Colonic mucosa (tissue), 4 donors: ENCODE measurements around the gene ARHGAP10. TPM values are rescaled to one million over a fixed set of nuclear protein-coding genes. Genes with fewer than 3 reads are reported as not detected.
A peak's percentile ranks its signal among the peaks of the same experiment; 100 is the strongest.

Experiments
- DNase-seq: peaks from one replicate; pipeline ENCODE4 v3.0.0-alpha.2; 2020
- H3K27ac ChIP-seq: fragments of 200-600 bp; one replicate; pipeline ENCODE4 v1.8.0; 2021
- H3K27me3 ChIP-seq: fragments of 200-600 bp; one replicate; pipeline ENCODE4 v1.8.0; 2021
- H3K36me3 ChIP-seq: fragments of 200-600 bp; one replicate; pipeline ENCODE4 v1.8.0; 2021
- H3K4me1 ChIP-seq: fragments of 200-600 bp; one replicate; pipeline ENCODE4 v1.8.0; 2021; ENCODE audit warnings: mild to moderate bottlenecking
- H3K4me3 ChIP-seq: fragments of 200-600 bp; one replicate; pipeline ENCODE4 v1.8.0; 2021
- H3K9ac ChIP-seq, 2 donors: one replicate each; pipeline ENCODE4 v1.7.0; 2013; ENCODE audit warnings: control low read depth in 2 of 2, low read depth in 2 of 2, low read length in 2 of 2
- H3K9me3 ChIP-seq: fragments of 200-600 bp; one replicate; pipeline ENCODE4 v1.8.0; 2021
- CTCF ChIP-seq: fragments of 200-600 bp; IDR thresholded peaks from one replicate; pipeline ENCODE4 v1.8.0; 2022; ENCODE audit warnings: antibody characterized with exemption, mild to moderate bottlenecking
- intact Hi-C: fragments of 100-400 bp; cut with DNase I; formaldehyde crosslinking; loops from one replicate; pipeline ENCODE4 v1.14.1; 2022
- total RNA-seq, 2 donors: library from RNA; stranded (reverse); fragmentation: NEBNext Ultra II Directional in 1 of 2; extraction: Animal tissue kit (Norgen Biotek cat#: 25700) in 1 of 2; gene quantifications; one replicate each; pipeline ENCODE4 v1.2.1, GENCODE V29; 2021
- donor health status: healthy.
- donor health status: DM: no; HTN: no; CAD: no.
- donor health status: DM: no; HTN: no; CAD: no.

ARHGAP10 gene
- total RNA-seq, result 1 to 10 TPM; 4.4 to 7.1 TPM

GRCh38 chr4:147731580-147732517 lies at the start of gene ARHGAP10:
TSS of gene ARHGAP10 (plus strand) at chr4:147732088. CDS start at chr4:147732302, 214 bp downstream.
- peak within 1 kb of the TSS; percentile 60 to 85 for H3K9ac ChIP-seq
- no peak for TF ChIP-seq CTCF
- H3K9me3 ChIP-seq, result no peaks in the 10 kb centered on the region
- peak within 1 kb of the TSS; percentile 73 for H3K4me3 ChIP-seq
- no peaks in the 10 kb centered on the region for H3K27me3 ChIP-seq
- peaks cover 6% of the 10 kb centered on the region for H3K4me1 ChIP-seq
- DNase-seq, result peak; percentile 65
- intact Hi-C loops, result no loop called here
- peak within 1 kb of the TSS; percentile 75 for H3K27ac ChIP-seq
- no peaks in the 10 kb centered on the region for H3K36me3 ChIP-seq

GRCh38 chr4:147682755-147683154 lies 49.1 kb upstream of the ARHGAP10 start:
- Histone ChIP-seq H3K9me3 (no peaks in the 10 kb centered on the region), H3K9ac (peak overlapping the region in 1 of 2 donors; percentile 4), H3K4me3 (peak overlapping the region; percentile 71), H3K27me3 (no peaks in the 10 kb centered on the region), H3K27ac (no peak overlapping the region), H3K4me1 (no peaks in the 10 kb centered on the region), H3K36me3 (no peaks in the 10 kb centered on the region)
- intact Hi-C loops, result no loop called here
- DNase-seq, result no peak
- TF ChIP-seq CTCF, result no peak

GRCh38 chr4:147683188-147683591 lies 48.7 kb upstream of the ARHGAP10 start:
- TF ChIP-seq CTCF, result no peak
- H3K36me3 ChIP-seq, result no peaks in the 10 kb centered on the region
- H3K4me3 ChIP-seq, result peak overlapping the region; percentile 71
- peak; percentile 36 for DNase-seq
- H3K27me3 ChIP-seq, result no peaks in the 10 kb centered on the region
- intact Hi-C loops, result no loop called here
- no peaks in the 10 kb centered on the region for H3K4me1 ChIP-seq
- H3K9ac ChIP-seq, result peak overlapping the region; percentile 59 to 89
- no peak overlapping the region for H3K27ac ChIP-seq
- H3K9me3 ChIP-seq, result no peaks in the 10 kb centered on the region

- Histone ChIP-seq H3K4me3 (peak within 1 kb of the TSS; percentile 71), H3K27me3 (no peaks in the 10 kb centered on the region), H3K9me3 (no peaks in the 10 kb centered on the region), H3K9ac (peak within 1 kb of the TSS; percentile 59 to 89), H3K4me1 (no peaks in the 10 kb centered on the region), H3K27ac (peak within 1 kb of the TSS; percentile 88), H3K36me3 (no peaks in the 10 kb centered on the region)
- TF ChIP-seq CTCF, result no peak
- peak; percentile 92 for DNase-seq
- intact Hi-C loops, result no loop called here
Measured at GRCh38 chr4:147683717-147684700, 47.9 kb upstream of the ARHGAP10 start, which contains the start of gene PRMT9. TSS of gene PRMT9 (minus strand) at chr4:147684163. CDS start at chr4:147683987, 176 bp downstream.

- Histone ChIP-seq H3K4me3 (no peak overlapping the region), H3K27me3 (no peaks in the 10 kb centered on the region), H3K9me3 (no peaks in the 10 kb centered on the region), H3K9ac (no peak overlapping the region), H3K36me3 (no peaks in the 10 kb centered on the region), H3K27ac (no peak overlapping the region), H3K4me1 (no peaks in the 10 kb centered on the region)
- DNase-seq, result no peak
- no peak for TF ChIP-seq CTCF
- intact Hi-C loops, result no loop called here
Measured at GRCh38 chr4:147689067-147689466, 42.8 kb upstream of the ARHGAP10 start.
